ENCODE data around the gene SLC25A24.
"Not testable (repeated sequence)": the region's sequence is repeated elsewhere in the genome, so short reads cannot be mapped to it uniquely, and the experiment has no call there.

SLC25A24 gene

GRCh38 chr1:108133148-108133547, 67.0 kb downstream of the SLC25A24 start:
- not testable (repeated sequence) for H3K36me3 ChIP-seq (ENCODE audit: control insufficient read depth, low read length); H3K4me2 ChIP-seq (ENCODE audit: low read length); H3K79me2 ChIP-seq (ENCODE audit: control insufficient read depth, low read length); H3K4me3 ChIP-seq (ENCODE audit: low read length); H4K20me1 ChIP-seq (ENCODE audit: control insufficient read depth, insufficient read depth, low read depth, low read length); H3K27ac ChIP-seq (ENCODE audit: low read depth, low read length); H3F3A ChIP-seq (ENCODE audit: control insufficient read depth, insufficient read depth); H3K9me3 ChIP-seq (ENCODE audit: control insufficient read depth, insufficient read depth, low read length); H3K4me1 ChIP-seq (ENCODE audit: control insufficient read depth, low read length); H3K9me2 ChIP-seq (replicated peaks; ENCODE audit: control insufficient read depth, low read length); H3K27me3 ChIP-seq (ENCODE audit: control insufficient read depth, low read length)

GRCh38 chr1:108132367-108132766, 67.8 kb downstream of the SLC25A24 start:
- H3K27ac ChIP-seq (ENCODE audit: low read depth, low read length); H3K4me1 ChIP-seq (ENCODE audit: control insufficient read depth, low read length); H3K27me3 ChIP-seq (ENCODE audit: control insufficient read depth, low read length); H3K9me2 ChIP-seq (replicated peaks; ENCODE audit: control insufficient read depth, low read length); H3K4me3 ChIP-seq (ENCODE audit: low read length); H3K79me2 ChIP-seq (ENCODE audit: control insufficient read depth, low read length); H3F3A ChIP-seq (ENCODE audit: control insufficient read depth, insufficient read depth); H3K9me3 ChIP-seq (ENCODE audit: control insufficient read depth, insufficient read depth, low read length); H3K4me2 ChIP-seq (ENCODE audit: low read length); H4K20me1 ChIP-seq (ENCODE audit: control insufficient read depth, insufficient read depth, low read depth, low read length); H3K36me3 ChIP-seq (ENCODE audit: control insufficient read depth, low read length): not testable (repeated sequence)

GRCh38 chr1:108131281-108131680, 68.9 kb downstream of the SLC25A24 start:
- H3K4me1 ChIP-seq (ENCODE audit: control insufficient read depth, low read length); H3K4me2 ChIP-seq (ENCODE audit: low read length); H3K79me2 ChIP-seq (ENCODE audit: control insufficient read depth, low read length); H3K27me3 ChIP-seq (ENCODE audit: control insufficient read depth, low read length); H3K4me3 ChIP-seq (ENCODE audit: low read length); H3K9me2 ChIP-seq (replicated peaks; ENCODE audit: control insufficient read depth, low read length); H3K27ac ChIP-seq (ENCODE audit: low read depth, low read length); H3K9me3 ChIP-seq (ENCODE audit: control insufficient read depth, insufficient read depth, low read length); H4K20me1 ChIP-seq (ENCODE audit: control insufficient read depth, insufficient read depth, low read depth, low read length); H3F3A ChIP-seq (ENCODE audit: control insufficient read depth, insufficient read depth); H3K36me3 ChIP-seq (ENCODE audit: control insufficient read depth, low read length): not testable (repeated sequence)

GRCh38 chr1:108130794-108131193, 69.3 kb downstream of the SLC25A24 start:
- H3K4me2 ChIP-seq (ENCODE audit: low read length) = no peak overlapping the region
- H3K9me2 ChIP-seq (replicated peaks; ENCODE audit: control insufficient read depth, low read length) = no peaks in the 10 kb centered on the region

GRCh38 chr1:108129999-108130398, 70.1 kb downstream of the SLC25A24 start:
- H3K4me3 ChIP-seq (ENCODE audit: low read length) = no peak overlapping the region
- H3F3A ChIP-seq (ENCODE audit: control insufficient read depth, insufficient read depth) = no peaks in the 10 kb centered on the region
- TF ChIP-seq EZH2phosphoT487 (IDR thresholded peaks at IDR 0.05; ENCODE audit: borderline replicate concordance, low read length) (no peak), CTCF (IDR thresholded peaks at IDR 0.05; ENCODE audit: low read depth, low read length, poor library complexity, severe bottlenecking) (no peak)
- no peaks in the 10 kb centered on the region for H3K79me2 ChIP-seq (ENCODE audit: control insufficient read depth, low read length)
- H3K27ac ChIP-seq (ENCODE audit: low read depth, low read length) = no peak overlapping the region
- H3K27me3 ChIP-seq (ENCODE audit: control insufficient read depth, low read length) = no peaks in the 10 kb centered on the region
- H3K9me2 ChIP-seq (replicated peaks; ENCODE audit: control insufficient read depth, low read length) = no peaks in the 10 kb centered on the region
- no peak overlapping the region for H3K4me2 ChIP-seq (ENCODE audit: low read length)
- no peaks in the 10 kb centered on the region for H4K20me1 ChIP-seq (ENCODE audit: control insufficient read depth, insufficient read depth, low read depth, low read length)
- H3K36me3 ChIP-seq (ENCODE audit: control insufficient read depth, low read length) = no peaks in the 10 kb centered on the region
- peaks cover 10% of the 10 kb centered on the region; the same call in 1 of the 2 replicates for H3K9me3 ChIP-seq (ENCODE audit: control insufficient read depth, insufficient read depth, low read length)
- peaks cover 5% of the 10 kb centered on the region for H3K4me1 ChIP-seq (ENCODE audit: control insufficient read depth, low read length)

More at GRCh38 chr1:108130794-108131193, 69.3 kb downstream of the SLC25A24 start:
- no peaks in the 10 kb centered on the region for H3K79me2 ChIP-seq (ENCODE audit: control insufficient read depth, low read length)
- TF ChIP-seq CTCF (IDR thresholded peaks at IDR 0.05; ENCODE audit: low read depth, low read length, poor library complexity, severe bottlenecking) = no peak
- TF ChIP-seq EZH2phosphoT487 (IDR thresholded peaks at IDR 0.05; ENCODE audit: borderline replicate concordance, low read length) = no peak
- H3K4me1 ChIP-seq (ENCODE audit: control insufficient read depth, low read length) = no peaks in the 10 kb centered on the region
- no peaks in the 10 kb centered on the region for H3K27me3 ChIP-seq (ENCODE audit: control insufficient read depth, low read length)
- no peaks in the 10 kb centered on the region for H3K36me3 ChIP-seq (ENCODE audit: control insufficient read depth, low read length)
- no peak overlapping the region for H3K4me3 ChIP-seq (ENCODE audit: low read length)
- H3F3A ChIP-seq (ENCODE audit: control insufficient read depth, insufficient read depth) = no peaks in the 10 kb centered on the region
- no peaks in the 10 kb centered on the region for H4K20me1 ChIP-seq (ENCODE audit: control insufficient read depth, insufficient read depth, low read depth, low read length)
- H3K27ac ChIP-seq (ENCODE audit: low read depth, low read length) = no peak overlapping the region
- H3K9me3 ChIP-seq (ENCODE audit: control insufficient read depth, insufficient read depth, low read length) = peaks cover 10% of the 10 kb centered on the region; the same call in 1 of the 2 replicates

Measured in DOHH2 (cell line).